GM04503 (cell line): ENCODE measurements around the gene SLC2A4RG.

Experiments used
- DNase-seq: peaks from one replicate; pipeline ENCODE4 v3.0.0-alpha.2; 2012; ENCODE audit warnings: low read depth

SLC2A4RG gene, protein sequence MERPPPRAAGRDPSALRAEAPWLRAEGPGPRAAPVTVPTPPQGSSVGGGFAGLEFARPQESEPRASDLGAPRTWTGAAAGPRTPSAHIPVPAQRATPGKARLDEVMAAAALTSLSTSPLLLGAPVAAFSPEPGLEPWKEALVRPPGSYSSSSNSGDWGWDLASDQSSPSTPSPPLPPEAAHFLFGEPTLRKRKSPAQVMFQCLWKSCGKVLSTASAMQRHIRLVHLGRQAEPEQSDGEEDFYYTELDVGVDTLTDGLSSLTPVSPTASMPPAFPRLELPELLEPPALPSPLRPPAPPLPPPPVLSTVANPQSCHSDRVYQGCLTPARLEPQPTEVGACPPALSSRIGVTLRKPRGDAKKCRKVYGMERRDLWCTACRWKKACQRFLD

DNA sequence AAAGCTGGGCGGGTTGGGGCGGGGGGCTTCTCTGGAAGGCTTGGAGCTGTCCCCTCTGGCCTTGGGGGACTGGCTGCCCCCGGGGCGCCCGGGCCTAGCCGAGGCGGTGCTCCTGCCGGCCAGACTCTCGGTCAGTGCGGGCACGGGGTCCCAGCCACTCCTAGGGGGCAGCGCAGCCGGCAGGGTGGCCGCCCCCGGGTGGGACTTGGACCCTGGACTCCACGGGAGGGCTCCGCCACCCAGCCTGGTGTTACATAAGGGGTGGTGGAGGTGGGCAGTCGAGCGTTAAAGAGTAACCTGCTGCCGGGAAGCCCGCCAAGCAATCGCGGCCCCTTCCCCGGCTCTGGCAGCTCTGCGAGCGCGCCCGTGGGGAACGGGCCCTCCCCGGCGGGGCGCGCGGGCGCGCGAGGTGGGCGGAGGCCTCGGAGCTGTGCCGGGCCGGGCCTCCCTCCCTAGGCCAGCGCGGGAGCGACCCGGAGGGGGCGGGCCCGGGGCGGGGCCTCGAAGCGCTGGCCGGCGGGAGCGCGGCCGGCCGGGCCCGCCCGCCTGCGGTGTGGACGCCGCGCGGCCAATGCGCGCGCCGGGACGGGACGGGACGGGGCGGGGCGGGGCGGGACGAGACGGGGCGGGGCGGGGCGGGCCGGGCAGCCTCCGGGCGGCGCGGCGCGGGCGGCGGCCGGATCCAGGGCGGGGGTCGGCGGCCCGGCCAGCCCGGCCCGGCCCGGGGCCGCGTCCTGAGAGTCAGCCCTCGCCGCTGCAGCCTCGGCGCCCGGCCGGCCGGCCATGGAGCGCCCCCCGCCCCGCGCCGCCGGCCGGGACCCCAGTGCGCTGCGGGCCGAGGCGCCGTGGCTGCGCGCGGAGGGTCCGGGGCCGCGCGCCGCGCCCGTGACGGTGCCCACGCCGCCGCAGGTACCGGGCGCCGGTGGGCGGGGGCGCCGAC lies at the start of gene SLC2A4RG:
TSS of gene SLC2A4RG (plus strand) at position 647 of the 940 bp plus-strand sequence. CDS start at position 784, 137 bp downstream.
- DNase-seq, result peak; percentile 12

- no peak for DNase-seq
These were observed 49.3 kb upstream of the SLC2A4RG start for GRCh38 chr20:63690003-63690897.

GRCh38 chr20:63690898-63691710 lies 48.5 kb upstream of the SLC2A4RG start:
- no peak for DNase-seq

GRCh38 chr20:63691711-63692435 lies 47.7 kb upstream of the SLC2A4RG start:
- DNase-seq, result no peak

- no peak for DNase-seq
These were observed 47.0 kb upstream of the SLC2A4RG start for GRCh38 chr20:63692436-63693082.

DNA sequence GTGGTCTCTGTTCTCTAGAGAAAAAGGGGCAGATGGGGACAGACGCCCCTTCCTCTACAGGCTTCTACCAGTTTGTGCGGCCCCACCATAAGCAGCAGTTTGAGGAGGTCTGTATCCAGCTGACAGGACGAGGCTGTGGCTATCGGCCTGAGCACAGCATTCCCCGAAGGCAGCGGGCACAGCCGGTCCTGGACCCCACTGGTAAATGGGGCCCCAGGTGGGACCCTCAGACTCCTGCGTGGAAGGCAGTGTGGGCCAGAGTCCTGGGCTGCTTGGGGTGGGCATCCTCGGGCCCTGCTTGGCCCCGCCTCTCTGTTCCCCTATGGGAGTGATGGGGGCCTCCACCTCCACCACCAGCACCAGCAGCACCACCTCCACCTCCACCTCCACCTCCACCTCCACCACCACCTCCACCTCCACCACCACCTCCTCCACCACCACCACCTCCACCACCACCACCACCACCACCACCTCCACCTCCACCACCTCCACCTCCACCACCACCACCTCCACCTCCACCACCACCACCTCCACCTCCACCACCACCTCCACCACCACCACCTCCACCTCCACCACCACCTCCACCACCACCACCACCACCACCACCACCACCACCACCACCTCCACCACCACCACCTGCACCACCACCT lies 46.4 kb upstream of the SLC2A4RG start:
- DNase-seq, result no peak

DNA sequence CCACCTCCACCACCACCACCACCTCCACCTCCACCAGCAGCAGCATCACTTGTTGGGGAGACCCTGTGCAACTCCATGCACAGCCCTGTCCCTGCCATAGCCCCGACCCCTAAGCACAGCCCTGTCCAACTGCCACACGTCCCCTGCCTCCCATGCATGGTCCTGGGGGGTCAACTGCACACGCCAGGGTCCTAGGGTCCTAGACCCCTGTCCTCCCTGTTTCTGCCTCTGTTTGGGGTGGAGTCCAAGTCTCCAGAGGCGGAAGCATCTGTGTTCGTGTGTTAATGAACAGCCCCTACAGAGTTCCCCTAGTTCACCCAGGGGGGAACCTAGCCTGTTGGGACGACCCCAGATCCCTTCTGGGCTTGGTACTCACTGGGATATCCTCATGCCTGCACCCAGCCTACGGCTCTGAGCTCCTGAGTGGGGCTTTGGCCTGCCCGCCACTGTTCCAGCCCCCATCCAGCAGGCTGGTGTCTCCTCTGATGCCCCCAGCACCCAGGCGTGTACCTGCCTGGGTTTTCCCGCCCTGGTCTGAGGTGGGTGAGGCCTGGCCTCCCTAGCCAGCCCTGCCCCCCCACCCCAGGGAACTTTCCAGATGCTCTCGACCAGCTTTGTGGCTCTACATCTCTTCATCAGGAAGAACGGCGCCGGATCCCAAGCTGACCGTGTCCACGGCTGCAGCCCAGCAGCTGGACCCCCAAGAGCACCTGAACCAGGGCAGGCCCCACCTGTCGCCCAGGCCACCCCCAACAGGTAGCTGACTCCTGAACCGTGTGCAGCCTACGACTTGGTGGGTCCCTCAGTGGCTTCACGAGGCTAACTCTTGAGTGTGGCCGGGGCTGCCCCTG lies 45.6 kb upstream of the SLC2A4RG start:
- DNase-seq, result no peak

- no peak for DNase-seq
These were observed 44.8 kb upstream of the SLC2A4RG start for GRCh38 chr20:63694584-63695423.

DNA sequence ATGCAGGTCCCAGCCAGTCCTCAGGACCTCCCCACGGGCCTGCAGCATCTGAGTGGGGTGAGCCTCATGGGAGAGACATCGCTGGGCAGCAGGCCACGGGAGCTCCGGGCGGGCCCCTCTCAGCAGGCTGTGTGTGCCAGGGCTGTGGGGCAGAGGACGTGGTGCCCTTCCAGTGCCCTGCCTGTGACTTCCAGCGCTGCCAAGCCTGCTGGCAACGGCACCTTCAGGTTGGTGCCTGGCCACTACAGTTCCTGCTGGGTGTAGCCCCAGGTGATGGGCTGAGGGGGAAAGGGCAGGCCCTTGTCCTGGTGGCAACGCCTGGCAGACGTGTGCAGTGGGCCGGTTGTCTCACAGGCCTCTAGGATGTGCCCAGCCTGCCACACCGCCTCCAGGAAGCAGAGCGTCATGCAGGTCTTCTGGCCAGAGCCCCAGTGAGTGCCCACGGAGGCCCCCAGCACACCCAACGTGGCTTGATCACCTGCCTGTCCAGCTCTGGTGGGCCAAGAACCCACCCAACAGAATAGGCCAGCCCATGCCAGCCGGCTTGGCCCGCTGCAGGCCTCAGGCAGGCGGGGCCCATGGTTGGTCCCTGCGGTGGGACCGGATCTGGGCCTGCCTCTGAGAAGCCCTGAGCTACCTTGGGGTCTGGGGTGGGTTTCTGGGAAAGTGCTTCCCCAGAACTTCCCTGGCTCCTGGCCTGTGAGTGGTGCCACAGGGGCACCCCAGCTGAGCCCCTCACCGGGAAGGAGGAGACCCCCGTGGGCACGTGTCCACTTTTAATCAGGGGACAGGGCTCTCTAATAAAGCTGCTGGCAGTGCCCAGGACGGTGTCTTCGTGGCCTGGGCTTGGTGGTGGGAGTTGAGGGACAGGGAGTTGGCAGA lies 43.9 kb upstream of the SLC2A4RG start:
- DNase-seq, result no peak

- DNase-seq, result no peak
These were observed 43.3 kb upstream of the SLC2A4RG start for GRCh38 chr20:63696306-63696627.

DNA sequence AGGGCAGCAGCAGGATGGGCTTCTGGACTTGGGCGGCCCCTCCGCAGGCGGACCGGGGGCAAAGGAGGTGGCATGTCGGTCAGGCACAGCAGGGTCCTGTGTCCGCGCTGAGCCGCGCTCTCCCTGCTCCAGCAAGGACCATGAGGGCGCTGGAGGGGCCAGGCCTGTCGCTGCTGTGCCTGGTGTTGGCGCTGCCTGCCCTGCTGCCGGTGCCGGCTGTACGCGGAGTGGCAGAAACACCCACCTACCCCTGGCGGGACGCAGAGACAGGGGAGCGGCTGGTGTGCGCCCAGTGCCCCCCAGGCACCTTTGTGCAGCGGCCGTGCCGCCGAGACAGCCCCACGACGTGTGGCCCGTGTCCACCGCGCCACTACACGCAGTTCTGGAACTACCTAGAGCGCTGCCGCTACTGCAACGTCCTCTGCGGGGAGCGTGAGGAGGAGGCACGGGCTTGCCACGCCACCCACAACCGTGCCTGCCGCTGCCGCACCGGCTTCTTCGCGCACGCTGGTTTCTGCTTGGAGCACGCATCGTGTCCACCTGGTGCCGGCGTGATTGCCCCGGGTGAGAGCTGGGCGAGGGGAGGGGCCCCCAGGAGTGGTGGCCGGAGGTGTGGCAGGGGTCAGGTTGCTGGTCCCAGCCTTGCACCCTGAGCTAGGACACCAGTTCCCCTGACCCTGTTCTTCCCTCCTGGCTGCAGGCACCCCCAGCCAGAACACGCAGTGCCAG lies 42.8 kb upstream of the SLC2A4RG start, which contains the start of gene TNFRSF6B:
TSS of gene TNFRSF6B (plus strand) at position 25 of the 729 bp plus-strand sequence. CDS start at position 141, 116 bp downstream.
- DNase-seq, result no peak

GRCh38 chr20:63697357-63697867 lies 42.2 kb upstream of the SLC2A4RG start:
- DNase-seq, result no peak

- DNase-seq, result no peak
These were observed 41.6 kb upstream of the SLC2A4RG start for GRCh38 chr20:63697868-63698545.

DNA sequence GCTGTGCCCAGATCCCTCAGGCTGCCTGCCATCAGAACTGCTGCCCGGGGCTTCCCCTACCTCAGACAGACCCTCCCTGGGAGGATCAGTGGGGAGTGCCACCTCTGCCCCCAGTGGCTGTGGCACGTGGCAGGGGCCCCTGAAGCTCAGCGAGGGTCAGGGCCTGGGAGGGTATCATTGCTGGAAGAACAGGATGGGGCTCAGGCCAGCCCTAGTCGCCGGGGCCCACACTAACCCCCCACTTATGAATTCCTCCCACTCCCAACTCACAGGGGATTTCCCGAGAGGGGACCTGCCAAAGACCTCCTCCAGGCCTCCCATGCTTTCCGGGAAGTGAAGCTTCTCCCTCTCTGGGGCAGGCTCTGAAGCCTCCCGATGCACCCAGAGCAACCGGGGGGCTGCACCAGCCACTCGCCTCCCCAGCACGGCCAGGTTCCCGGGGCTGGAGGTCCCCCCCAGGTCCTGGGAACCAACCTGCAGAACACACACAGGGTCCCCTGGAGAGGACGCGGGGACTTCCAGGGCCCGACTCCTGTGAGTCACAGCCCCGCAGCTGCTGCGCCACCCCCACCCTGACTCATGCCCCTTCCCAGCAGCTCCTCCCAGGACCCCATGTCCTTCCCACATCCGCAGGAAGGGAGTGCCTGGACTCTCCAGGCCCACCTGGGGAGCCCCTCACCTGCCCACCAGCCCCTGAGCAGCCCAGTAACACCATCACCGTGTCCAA lies 40.7 kb upstream of the SLC2A4RG start:
- DNase-seq, result peak; percentile 33
